ENCODE measurements around the gene KCNE5.
"Not testable (repeated sequence)": the region's sequence is repeated elsewhere in the genome, so short reads cannot be mapped to it uniquely, and the experiment has no call there.

KCNE5 gene

GRCh38 chrX:109601486-109601885 lies 23.5 kb downstream of the KCNE5 start:
- no peak for DNase-seq

DNA sequence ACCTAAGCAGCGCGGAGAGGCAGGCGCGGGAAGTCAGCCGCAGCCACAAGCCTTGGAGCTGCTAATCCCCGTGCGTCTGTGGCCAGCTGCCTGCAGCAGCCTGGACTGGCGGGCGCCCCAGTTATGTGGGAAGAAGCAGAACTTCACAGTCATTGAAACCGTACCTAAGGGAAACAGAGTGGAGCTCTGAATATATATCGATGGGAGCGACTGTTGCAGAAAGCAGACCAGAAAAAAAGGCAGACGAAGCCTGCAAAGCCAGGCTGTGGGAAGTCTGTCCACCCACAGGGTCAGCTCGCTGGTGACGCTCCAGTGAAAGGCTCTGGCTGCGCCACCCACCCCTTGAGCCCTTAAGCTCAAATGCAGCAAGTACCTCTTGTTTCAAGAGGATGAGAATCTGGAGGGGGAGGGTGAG lies 24.7 kb downstream of the KCNE5 start:
- DNase-seq = no peak

DNA sequence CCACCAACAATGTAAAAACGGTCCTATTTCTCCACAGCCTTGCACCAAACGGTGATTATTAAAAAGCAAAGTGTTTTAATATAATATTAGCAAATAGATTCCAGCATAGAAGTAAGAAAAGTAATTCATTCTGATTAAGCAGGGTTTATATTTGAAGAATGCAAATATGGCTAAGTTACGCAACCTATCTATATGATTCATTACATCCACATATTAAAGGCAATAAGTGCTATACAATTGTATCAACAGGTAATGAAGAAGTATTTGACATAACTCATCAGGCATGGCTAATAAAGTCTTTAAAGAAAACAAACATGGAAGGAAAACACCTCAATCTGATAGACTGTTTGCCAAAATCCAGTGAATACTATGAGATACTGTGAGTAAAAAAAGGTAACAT lies 29.0 kb downstream of the KCNE5 start:
- DNase-seq = no peak

DNA sequence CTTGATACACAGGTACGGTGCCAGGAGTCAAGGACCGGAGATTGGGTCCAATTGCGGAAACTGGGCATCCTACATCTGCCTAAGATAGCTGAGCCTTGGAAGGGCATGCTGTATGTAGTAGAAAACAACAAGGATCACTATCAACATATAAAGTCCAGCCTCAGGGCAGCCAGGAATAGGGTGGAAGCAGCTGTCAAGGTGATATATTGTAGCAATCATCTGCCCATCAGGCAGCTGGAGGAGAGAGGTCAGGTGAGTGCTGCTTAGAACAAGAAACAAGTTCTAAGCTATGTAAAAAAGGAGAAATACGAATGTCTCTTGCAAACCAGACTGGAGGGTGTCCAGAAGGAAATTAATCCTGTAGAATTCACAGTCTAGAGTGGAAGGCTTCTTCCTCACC lies 34.8 kb downstream of the KCNE5 start:
- DNase-seq = no peak

- no peak for DNase-seq
Observed at GRCh38 chrX:109585488-109585887, 39.5 kb downstream of the KCNE5 start.

DNA sequence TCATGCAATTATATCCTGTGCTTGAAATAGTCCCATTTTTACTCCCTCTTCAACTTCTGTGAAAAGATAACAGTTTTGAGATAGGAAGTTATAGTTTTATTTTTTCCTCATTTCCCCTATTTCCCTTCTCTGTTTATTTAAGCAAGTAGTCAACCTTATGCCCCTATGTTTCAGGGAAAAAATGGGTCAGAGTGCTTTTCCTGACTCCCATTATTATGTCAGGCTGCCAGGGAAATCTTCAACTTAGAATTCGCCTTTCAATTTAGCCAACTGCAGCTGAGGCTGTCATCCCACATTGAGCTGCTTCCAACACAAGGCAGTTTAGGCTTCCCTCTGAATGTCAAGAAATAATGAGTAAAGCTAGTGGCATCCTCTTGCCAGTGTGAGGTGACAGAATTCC lies 46.1 kb downstream of the KCNE5 start:
- DNase-seq = no peak

GRCh38 chrX:109577055-109577454 lies 47.9 kb downstream of the KCNE5 start:
- DNase-seq = no peak

DNA sequence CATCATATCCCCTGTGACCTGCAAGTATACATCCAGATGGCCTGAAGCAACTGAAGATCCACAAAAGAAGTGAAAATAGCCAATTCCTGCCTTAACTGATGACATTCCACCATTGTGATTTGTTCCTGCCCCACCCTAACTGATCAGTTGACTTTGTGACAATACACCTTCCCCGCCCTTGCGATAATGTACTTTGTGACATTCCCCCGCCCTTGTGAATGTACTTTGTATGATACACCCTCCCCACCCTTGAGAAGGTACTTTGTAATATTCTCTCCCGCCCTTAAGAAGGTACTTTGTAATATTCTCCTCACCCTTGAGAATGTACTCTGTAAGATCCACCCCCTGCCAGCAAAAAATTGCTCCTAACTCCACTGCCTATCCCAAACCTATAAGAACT lies 48.9 kb downstream of the KCNE5 start:
- not testable (repeated sequence) for DNase-seq

Measured in CD4-positive, alpha-beta T cell treated with Interleukin-17A for 4 hours (primary cell).